Muscle layer of duodenum (tissue), 2 donors: ENCODE measurements around the gene LAMA2.

ENCODE experiments used
- H3K27ac ChIP-seq: one replicate; pipeline ENCODE4 v1.7.0; 2013; ENCODE audit warnings: mild to moderate bottlenecking, low read length
- H3K27me3 ChIP-seq: one replicate; pipeline ENCODE4 v1.7.0; 2013; ENCODE audit warnings: low read depth, mild to moderate bottlenecking, control low read depth, low read length
- H3K36me3 ChIP-seq, 2 donors: one replicate each; pipeline ENCODE4 v1.7.0; 2013; ENCODE audit warnings: low read length in 2 of 2, control low read depth in 1 of 2, mild to moderate bottlenecking in 1 of 2; ENCODE audit not compliant: insufficient read depth in 2 of 2, control insufficient read depth in 1 of 2
- H3K4me1 ChIP-seq, 2 donors: one replicate each; pipeline ENCODE4 v1.7.0; 2013; ENCODE audit warnings: low read length in 2 of 2, mild to moderate bottlenecking in 2 of 2, control low read depth in 1 of 2, moderate library complexity in 1 of 2; ENCODE audit not compliant: insufficient read depth in 2 of 2, control insufficient read depth in 1 of 2
- H3K4me3 ChIP-seq, 2 donors: one replicate each; pipeline ENCODE4 v1.7.0; 2013; ENCODE audit warnings: low read length in 2 of 2, low read depth in 1 of 2, mild to moderate bottlenecking in 1 of 2
- H3K9me3 ChIP-seq, 2 donors: one replicate each; pipeline ENCODE4 v1.7.0; 2013; ENCODE audit warnings: low read length in 2 of 2, control low read depth in 1 of 2, mild to moderate bottlenecking in 1 of 2; ENCODE audit not compliant: control insufficient read depth in 1 of 2
- donor health status: healthy.

Gene LAMA2

DNA sequence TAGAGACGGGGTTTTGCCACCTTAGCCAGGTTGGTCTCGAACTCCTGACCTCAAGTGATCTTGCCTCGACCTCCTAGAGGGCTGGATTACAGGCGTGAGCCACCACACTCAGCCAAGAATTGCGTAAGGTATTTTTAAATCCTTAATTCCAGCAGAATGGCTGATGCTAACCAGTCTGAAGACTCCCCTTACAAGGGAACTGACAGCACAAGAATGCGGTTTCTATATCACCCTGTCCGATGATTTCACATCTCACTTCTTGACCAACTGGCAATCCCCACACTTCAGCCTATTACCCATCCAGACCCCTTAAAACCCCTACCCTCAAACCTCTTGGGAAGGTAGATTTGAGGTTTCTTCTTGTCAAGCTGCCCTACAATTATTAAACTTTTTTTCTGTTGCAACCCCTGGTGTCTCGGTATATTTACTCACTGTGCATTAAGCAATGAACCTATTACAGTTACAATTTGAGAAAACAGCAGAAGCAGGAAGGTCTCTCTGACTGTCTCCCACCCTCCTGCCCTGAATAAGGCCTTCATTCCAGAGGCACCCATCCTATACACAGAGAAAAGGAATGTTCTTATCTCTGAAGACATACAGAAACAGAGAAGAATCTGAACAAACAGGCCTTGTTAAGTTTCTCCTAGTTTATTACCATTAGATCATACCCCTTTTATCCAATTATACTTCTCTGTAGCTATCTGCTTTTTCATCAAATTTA lies 662.1 kb downstream of the LAMA2 start:
- Histone ChIP-seq H3K4me3 (no peak overlapping the region), H3K4me1 (no peaks in the 10 kb centered on the region), H3K36me3 (no peaks in the 10 kb centered on the region), H3K9me3 (no peaks in the 10 kb centered on the region), H3K27me3 (no peaks in the 10 kb centered on the region), H3K27ac (no peak overlapping the region)

DNA sequence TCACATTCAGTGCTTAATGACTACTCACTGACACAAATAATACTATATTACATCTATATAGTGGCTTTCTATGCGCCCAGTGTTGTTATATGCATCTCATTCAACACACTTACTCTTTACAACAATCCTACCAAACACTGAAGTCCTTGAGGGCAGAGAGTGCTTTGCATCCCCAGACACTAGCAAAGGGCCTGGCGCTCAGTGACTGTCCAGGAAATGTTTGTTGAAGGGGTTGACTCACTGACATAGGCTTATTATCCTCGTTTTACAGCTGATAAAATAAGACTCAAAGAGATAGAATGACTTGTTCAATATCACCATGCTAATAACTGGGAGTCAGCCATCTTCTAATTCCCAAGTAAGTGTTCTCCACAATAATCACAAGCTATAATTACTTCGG lies 663.8 kb downstream of the LAMA2 start:
- no peaks in the 10 kb centered on the region for H3K27me3 ChIP-seq
- H3K36me3 ChIP-seq, result no peaks in the 10 kb centered on the region
- no peaks in the 10 kb centered on the region for H3K4me1 ChIP-seq
- H3K4me3 ChIP-seq, result no peak overlapping the region
- H3K9me3 ChIP-seq, result no peaks in the 10 kb centered on the region
- H3K27ac ChIP-seq, result no peak overlapping the region

DNA sequence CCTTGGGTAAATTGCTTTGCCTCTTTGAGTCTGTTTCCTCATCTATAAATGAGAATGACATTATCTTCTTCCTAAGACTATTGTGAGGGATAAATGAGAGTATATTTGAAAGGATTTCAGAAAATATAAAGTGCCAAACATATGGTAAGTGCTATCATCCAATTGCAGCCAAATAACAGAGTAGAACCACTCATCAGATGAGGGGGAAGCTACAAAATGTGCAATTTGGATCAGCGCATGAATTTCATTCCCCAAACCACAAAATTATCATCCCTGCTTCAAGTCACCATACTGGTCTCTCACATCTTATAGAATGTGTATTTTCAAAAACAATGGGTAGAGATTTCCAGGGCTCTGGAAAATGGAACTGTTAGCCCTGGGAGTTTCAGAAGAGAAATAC lies 668.5 kb downstream of the LAMA2 start:
- Histone ChIP-seq H3K4me3 (no peak overlapping the region), H3K27ac (no peak overlapping the region), H3K27me3 (no peaks in the 10 kb centered on the region), H3K4me1 (no peaks in the 10 kb centered on the region), H3K36me3 (no peaks in the 10 kb centered on the region), H3K9me3 (no peaks in the 10 kb centered on the region)

DNA sequence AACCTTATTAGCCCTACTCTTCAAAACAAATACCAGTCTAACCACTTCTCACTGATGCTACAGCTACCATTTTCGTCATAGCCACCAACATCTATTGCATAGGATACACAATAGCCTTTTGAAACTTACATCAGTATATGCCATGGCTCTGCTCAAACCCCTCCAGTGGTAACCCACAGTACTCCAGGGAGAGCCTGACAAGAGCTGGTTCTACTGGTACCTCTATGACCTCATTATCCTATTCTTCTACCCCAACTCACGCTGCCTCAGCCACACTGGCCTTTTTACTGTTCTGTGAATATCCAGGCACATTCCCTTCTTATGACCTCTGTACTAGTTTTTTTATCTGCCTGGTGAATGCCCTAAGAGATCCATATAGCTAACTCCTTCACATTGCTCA lies 669.5 kb downstream of the LAMA2 start:
- no peaks in the 10 kb centered on the region for H3K27me3 ChIP-seq
- H3K36me3 ChIP-seq, result no peaks in the 10 kb centered on the region
- H3K9me3 ChIP-seq, result no peaks in the 10 kb centered on the region
- no peaks in the 10 kb centered on the region for H3K4me1 ChIP-seq
- no peak overlapping the region for H3K27ac ChIP-seq
- no peak overlapping the region for H3K4me3 ChIP-seq

DNA sequence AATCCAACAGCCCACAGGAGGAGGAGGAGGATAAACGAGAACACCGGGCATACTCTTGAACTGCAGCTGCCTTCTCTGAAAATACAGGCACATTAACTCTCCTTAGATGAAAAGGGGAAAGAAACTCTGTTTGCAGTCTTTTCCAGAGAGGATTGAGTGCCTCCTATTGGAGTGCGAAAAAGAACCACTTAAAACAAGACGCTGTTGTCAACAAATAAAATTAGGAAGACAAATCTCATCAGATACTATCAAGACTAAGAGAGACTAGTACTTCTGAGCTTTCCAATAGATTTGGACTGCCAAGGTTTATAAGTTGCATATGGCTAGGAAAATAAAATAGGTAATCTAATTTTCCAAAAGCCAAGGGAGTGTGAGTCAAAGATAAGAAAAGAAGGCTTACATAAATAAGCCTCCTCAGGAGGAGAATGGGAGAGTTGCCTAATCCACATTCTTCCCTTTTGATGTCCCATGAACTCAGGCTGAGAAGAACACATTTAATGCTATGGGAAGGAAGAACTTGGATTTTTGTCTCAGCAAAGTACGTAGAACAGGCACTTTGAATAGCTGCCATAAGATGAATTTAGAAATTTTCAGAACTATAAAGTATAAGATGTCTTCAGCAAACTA lies 672.4 kb downstream of the LAMA2 start:
- Histone ChIP-seq H3K4me1 (no peaks in the 10 kb centered on the region), H3K4me3 (no peak overlapping the region), H3K36me3 (no peaks in the 10 kb centered on the region), H3K27ac (no peak overlapping the region), H3K27me3 (no peaks in the 10 kb centered on the region), H3K9me3 (no peaks in the 10 kb centered on the region)

DNA sequence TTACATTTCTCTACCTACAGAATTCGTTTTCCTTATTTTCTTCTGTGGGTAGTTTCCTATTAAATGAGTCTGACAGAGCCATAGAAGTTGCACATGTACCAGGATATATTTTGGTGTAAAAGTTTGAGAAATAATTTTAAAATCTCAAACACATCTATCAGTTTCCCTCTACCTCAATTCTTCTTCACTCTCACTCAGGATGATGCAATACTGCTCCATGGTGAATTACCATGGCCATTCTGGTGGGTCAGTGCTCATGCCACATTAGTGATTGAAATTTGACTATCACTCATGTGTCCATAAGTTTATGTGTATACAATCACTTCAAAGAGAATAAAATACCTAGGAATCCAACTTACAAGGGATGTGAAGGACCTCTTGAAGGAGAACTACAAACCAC lies 675.3 kb downstream of the LAMA2 start:
- no peak overlapping the region for H3K4me3 ChIP-seq
- no peaks in the 10 kb centered on the region for H3K4me1 ChIP-seq
- no peaks in the 10 kb centered on the region for H3K36me3 ChIP-seq
- no peaks in the 10 kb centered on the region for H3K27me3 ChIP-seq
- H3K27ac ChIP-seq, result no peak overlapping the region
- no peaks in the 10 kb centered on the region for H3K9me3 ChIP-seq

DNA sequence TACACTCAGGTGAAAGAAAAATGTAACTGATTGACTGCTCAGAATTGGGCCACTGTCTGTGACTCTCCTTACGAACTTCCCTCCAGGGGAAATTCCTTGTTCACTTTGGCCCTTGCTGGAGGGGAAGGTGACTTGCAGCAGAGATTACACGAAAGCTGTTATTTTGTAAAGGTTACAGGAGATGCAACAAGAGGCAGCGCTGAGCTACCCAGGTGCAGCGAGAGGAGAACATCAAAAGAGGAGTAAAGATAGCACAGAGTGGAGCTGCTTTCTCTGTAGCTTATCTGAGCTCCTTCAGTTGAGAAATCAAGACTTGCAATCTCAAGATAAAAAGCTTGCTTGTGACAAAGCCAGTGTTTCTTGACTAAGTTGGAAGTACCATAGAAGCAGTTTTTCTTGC lies 682.4 kb downstream of the LAMA2 start:
- Histone ChIP-seq H3K4me1 (no peaks in the 10 kb centered on the region), H3K4me3 (no peak overlapping the region), H3K27ac (no peak overlapping the region), H3K36me3 (no peaks in the 10 kb centered on the region), H3K27me3 (no peaks in the 10 kb centered on the region), H3K9me3 (no peaks in the 10 kb centered on the region)

DNA sequence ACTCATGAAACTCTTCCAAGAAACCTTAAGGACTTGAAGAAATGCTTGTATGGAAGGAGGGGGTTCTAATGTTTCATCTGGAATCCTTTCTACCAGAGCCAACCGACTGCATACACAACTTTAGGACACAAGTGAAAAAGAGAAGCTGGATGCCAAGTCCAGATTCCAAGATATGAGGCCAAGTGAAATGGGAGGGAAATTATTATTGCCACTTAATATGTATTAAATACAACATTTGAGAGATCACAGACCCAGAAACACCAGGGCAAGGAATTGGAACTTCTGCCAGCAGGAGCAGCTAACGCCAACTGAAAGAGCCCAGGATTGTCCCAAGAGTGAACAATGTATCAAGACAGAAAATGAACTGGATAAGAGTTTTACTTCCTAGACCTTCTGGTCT lies 682.9 kb downstream of the LAMA2 start:
- no peaks in the 10 kb centered on the region for H3K27me3 ChIP-seq
- H3K36me3 ChIP-seq, result no peaks in the 10 kb centered on the region
- H3K27ac ChIP-seq, result no peak overlapping the region
- no peaks in the 10 kb centered on the region for H3K9me3 ChIP-seq
- no peaks in the 10 kb centered on the region for H3K4me1 ChIP-seq
- no peak overlapping the region for H3K4me3 ChIP-seq
